GM10266 (cell line): ENCODE measurements around the gene MRM2.
"Not testable (repeated sequence)": the region's sequence is repeated elsewhere in the genome, so short reads cannot be mapped to it uniquely, and the experiment has no call there.

Experiments
- DNase-seq: peaks from one replicate; pipeline ENCODE4 v3.0.0; 2012; ENCODE audit errors: extremely low spot score
- TF ChIP-seq, protein P1 (sequence below): IDR thresholded peaks from 2 replicates; pipeline ENCODE4 v1.5.1; 2012; ENCODE audit warnings: mild to moderate bottlenecking, low read depth; ENCODE audit not compliant: control insufficient read depth, insufficient read depth; ENCODE audit errors: missing control alignments

MRM2 gene

GRCh38 chr7:2274666-2275065 is 32.7 kb upstream of the MRM2 start:
- TF ChIP-seq, protein P1, sequence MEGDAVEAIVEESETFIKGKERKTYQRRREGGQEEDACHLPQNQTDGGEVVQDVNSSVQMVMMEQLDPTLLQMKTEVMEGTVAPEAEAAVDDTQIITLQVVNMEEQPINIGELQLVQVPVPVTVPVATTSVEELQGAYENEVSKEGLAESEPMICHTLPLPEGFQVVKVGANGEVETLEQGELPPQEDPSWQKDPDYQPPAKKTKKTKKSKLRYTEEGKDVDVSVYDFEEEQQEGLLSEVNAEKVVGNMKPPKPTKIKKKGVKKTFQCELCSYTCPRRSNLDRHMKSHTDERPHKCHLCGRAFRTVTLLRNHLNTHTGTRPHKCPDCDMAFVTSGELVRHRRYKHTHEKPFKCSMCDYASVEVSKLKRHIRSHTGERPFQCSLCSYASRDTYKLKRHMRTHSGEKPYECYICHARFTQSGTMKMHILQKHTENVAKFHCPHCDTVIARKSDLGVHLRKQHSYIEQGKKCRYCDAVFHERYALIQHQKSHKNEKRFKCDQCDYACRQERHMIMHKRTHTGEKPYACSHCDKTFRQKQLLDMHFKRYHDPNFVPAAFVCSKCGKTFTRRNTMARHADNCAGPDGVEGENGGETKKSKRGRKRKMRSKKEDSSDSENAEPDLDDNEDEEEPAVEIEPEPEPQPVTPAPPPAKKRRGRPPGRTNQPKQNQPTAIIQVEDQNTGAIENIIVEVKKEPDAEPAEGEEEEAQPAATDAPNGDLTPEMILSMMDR = no peak
- no peak for DNase-seq

DNA sequence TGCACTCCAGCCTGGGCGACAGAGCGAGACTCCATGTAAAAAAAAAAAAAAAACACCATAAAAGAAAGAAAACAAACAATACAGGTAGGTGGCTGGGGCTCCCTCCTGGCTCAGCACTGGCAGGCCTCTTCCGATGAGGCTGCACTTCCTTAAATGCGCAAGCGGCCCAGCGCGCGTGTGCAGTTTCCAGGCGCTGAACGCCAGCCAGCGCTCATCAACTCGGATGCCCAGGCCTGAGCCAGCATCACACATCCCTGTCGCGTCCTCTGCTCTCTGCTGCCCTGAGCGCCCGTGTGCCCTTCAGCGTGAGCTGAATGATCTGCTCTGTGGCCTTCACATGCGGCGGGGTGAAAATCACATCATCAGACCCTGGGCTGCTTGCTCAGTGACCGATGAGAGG is 31.9 kb upstream of the MRM2 start:
- TF ChIP-seq, protein P1 = no peak

GRCh38 chr7:2272031-2272430 is 30.0 kb upstream of the MRM2 start:
- TF ChIP-seq, protein P1 = no peak
- DNase-seq = no peak

More for the DNA sequence above, 31.9 kb upstream of the MRM2 start:
- DNase-seq = no peak

DNA sequence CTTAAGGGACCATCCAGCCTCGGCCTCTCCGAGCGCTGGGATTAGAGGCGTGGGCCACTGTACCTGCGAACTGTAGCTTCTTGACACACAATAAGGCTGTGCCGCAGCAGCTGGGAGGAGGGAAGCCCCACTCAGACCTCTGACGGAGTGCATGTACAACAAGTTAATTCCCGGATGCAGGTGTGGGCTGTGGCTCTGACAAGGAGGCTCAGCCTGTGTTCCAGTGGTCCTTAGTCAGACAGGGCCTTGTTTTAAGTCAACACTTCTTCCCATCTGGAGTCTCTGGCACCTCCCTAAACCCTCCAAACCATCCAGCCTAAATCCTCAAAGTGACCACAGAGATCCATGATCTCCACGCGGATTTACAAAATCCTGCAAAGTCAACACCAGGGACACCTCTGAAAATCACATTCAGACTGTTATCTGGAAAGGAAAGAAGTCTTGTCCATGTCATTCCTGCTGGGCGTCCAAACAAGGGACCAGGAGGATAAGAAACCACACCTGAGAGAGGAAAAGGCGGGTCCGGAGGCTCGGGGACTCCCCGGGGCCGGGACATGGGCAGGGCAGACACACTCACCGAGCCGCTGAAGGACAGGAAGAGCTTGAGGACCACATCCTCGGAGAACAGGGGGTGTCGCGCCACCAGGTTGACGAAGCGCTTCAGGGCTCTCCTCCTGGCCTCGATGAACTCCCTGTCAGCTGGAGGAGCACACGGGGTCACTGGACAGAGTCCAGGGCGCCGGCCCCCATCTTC is 29.4 kb upstream of the MRM2 start:
- no peak for DNase-seq
- TF ChIP-seq, protein P1 = no peak

- TF ChIP-seq, protein P1 = no peak
- DNase-seq = no peak
These were observed 28.5 kb upstream of the MRM2 start for GRCh38 chr7:2270495-2270894.

- TF ChIP-seq, protein P1 = no peak
- no peak for DNase-seq
These were observed 28.0 kb upstream of the MRM2 start for GRCh38 chr7:2269991-2270460.

GRCh38 chr7:2269089-2269990 is 27.3 kb upstream of the MRM2 start:
- not testable (repeated sequence) for DNase-seq
